HL-60 (cell line): ENCODE data around the gene OR5B2.

Experiments used
- DNase-seq, 2 experiments: peaks; one replicate each; pipeline ENCODE4 v3.0.0-alpha.2; 2010 to 2020; ENCODE audit warnings: low read depth in 1 of 2, low spot score in 1 of 2
- H3K27ac ChIP-seq: fragments of 250-450 bp; sonication (Bioruptor Pico); replicated peaks from 2 replicates; pipeline ENCODE4 v1.5.1; 2020; ENCODE audit warnings: mild to moderate bottlenecking, moderate library complexity
- H3K27me3 ChIP-seq: fragments of 250-450 bp; sonication (Bioruptor Pico); 2 replicates; pipeline ENCODE4 v1.5.1; 2021; ENCODE audit warnings: mild to moderate bottlenecking, moderate library complexity; ENCODE audit not compliant: insufficient read depth, poor library complexity, severe bottlenecking
- H3K4me3 ChIP-seq: replicated peaks from 2 replicates; pipeline ENCODE4 v1.5.1; 2011; ENCODE audit warnings: mild to moderate bottlenecking, control low read depth, low read length; ENCODE audit not compliant: insufficient read depth
- GABPA ChIP-seq: IDR thresholded peaks from 2 replicates; pipeline ENCODE4 v1.6.1; 2012; ENCODE audit warnings: low read depth
- POLR2AphosphoS5 ChIP-seq: IDR thresholded peaks from 2 replicates; pipeline ENCODE4 v1.6.1; 2012; ENCODE audit warnings: low read depth
- SPI1 ChIP-seq: IDR thresholded peaks from 2 replicates; pipeline ENCODE4 v1.6.1; 2012; ENCODE audit warnings: low read depth, mild to moderate bottlenecking, borderline replicate concordance
- TF ChIP-seq, protein P1 (sequence below): IDR thresholded peaks from 2 replicates; pipeline ENCODE4 v1.6.1; 2012; ENCODE audit warnings: low read depth; ENCODE audit not compliant: insufficient replicate concordance
- TF ChIP-seq, protein P2 (sequence below): IDR thresholded peaks from one replicate; pipeline ENCODE4 v1.5.1; 2011; ENCODE audit warnings: low read length, control low read depth, inconsistent platforms; ENCODE audit not compliant: insufficient read depth

OR5B2 gene

DNA sequence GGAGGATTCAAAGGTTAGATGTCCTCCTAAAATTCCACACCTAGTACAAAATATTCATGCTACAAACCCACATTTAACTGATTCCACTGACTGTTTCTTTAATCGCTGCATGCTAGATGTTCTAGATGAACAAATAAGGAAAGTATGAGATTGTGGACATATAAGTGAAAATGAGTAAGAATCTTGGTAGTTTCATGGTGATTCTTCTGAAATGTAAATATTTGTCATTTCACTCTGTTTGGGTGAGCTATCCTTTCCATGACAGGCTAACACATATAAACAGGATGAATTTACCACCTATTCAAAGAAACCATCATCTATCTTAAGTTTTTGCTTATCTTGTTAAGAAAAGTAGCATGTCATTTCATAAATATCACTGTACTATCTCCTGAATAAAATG, 36.0 kb downstream of the OR5B2 start:
- DNase-seq = no peak
- TF ChIP-seq SPI1 (no peak), GABPA (no peak), POLR2AphosphoS5 (no peak)
- TF ChIP-seq, protein P1, sequence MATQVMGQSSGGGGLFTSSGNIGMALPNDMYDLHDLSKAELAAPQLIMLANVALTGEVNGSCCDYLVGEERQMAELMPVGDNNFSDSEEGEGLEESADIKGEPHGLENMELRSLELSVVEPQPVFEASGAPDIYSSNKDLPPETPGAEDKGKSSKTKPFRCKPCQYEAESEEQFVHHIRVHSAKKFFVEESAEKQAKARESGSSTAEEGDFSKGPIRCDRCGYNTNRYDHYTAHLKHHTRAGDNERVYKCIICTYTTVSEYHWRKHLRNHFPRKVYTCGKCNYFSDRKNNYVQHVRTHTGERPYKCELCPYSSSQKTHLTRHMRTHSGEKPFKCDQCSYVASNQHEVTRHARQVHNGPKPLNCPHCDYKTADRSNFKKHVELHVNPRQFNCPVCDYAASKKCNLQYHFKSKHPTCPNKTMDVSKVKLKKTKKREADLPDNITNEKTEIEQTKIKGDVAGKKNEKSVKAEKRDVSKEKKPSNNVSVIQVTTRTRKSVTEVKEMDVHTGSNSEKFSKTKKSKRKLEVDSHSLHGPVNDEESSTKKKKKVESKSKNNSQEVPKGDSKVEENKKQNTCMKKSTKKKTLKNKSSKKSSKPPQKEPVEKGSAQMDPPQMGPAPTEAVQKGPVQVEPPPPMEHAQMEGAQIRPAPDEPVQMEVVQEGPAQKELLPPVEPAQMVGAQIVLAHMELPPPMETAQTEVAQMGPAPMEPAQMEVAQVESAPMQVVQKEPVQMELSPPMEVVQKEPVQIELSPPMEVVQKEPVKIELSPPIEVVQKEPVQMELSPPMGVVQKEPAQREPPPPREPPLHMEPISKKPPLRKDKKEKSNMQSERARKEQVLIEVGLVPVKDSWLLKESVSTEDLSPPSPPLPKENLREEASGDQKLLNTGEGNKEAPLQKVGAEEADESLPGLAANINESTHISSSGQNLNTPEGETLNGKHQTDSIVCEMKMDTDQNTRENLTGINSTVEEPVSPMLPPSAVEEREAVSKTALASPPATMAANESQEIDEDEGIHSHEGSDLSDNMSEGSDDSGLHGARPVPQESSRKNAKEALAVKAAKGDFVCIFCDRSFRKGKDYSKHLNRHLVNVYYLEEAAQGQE = no peak
- TF ChIP-seq, protein P2, sequence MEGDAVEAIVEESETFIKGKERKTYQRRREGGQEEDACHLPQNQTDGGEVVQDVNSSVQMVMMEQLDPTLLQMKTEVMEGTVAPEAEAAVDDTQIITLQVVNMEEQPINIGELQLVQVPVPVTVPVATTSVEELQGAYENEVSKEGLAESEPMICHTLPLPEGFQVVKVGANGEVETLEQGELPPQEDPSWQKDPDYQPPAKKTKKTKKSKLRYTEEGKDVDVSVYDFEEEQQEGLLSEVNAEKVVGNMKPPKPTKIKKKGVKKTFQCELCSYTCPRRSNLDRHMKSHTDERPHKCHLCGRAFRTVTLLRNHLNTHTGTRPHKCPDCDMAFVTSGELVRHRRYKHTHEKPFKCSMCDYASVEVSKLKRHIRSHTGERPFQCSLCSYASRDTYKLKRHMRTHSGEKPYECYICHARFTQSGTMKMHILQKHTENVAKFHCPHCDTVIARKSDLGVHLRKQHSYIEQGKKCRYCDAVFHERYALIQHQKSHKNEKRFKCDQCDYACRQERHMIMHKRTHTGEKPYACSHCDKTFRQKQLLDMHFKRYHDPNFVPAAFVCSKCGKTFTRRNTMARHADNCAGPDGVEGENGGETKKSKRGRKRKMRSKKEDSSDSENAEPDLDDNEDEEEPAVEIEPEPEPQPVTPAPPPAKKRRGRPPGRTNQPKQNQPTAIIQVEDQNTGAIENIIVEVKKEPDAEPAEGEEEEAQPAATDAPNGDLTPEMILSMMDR = no peak
- no peaks in the 10 kb centered on the region for H3K27me3 ChIP-seq
- H3K4me3 ChIP-seq = no peak overlapping the region
- H3K27ac ChIP-seq = no peak overlapping the region

DNA sequence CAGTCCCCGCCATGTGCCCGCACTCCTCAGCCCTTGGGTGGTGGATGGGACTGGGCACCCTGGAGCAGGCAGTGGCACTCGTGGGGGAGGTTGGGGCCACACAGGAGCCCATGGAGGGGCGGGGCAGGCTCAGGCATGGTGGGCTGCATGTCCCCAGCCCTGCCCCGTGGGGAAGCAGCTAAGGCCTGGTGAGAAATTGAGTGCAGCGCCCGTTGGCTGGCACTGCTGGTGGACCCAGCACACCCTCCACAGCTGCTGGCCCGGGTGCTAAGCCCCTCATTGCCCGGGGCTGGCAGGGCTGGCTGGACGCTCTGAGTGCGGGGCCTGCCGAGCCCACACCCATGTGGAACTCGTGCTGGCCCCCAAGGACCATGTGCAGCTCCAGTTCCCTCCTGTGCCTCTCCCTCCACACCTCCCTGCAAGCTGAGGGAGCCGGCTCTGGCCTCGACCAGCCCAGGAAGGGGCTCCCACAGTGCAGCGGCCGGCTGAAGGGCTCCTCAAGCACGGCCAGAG, 37.3 kb downstream of the OR5B2 start:
- Histone ChIP-seq H3K4me3 (no peak overlapping the region), H3K27ac (no peak overlapping the region), H3K27me3 (no peaks in the 10 kb centered on the region)
- TF ChIP-seq, protein P2 = no peak
- TF ChIP-seq SPI1 = no peak
- TF ChIP-seq, protein P1 = no peak
- no peak for TF ChIP-seq GABPA
- TF ChIP-seq POLR2AphosphoS5 = no peak
- DNase-seq = no peak
